Hematopoietic multipotent progenitor cell treated with erythropoietin and hydrocortisone succinate and interleukin-3 and kit ligand, for 6 days (in vitro differentiated cells): Measurements from ENCODE around the gene SAMM50.

Source experiments
- DNase-seq: peaks from one replicate; pipeline ENCODE4 v3.0.0-alpha.2; 2015

SAMM50 gene

GRCh38 chr22:44031158-44031952 lies 76.1 kb downstream of the SAMM50 start:
- peak; percentile 52 for DNase-seq

GRCh38 chr22:44032126-44032730 lies 77.0 kb downstream of the SAMM50 start:
- no peak for DNase-seq

- no peak for DNase-seq
Measured at GRCh38 chr22:44033287-44033686, 78.0 kb downstream of the SAMM50 start.

GRCh38 chr22:44033694-44034093 lies 78.5 kb downstream of the SAMM50 start:
- DNase-seq: no peak

- DNase-seq: no peak
Measured at GRCh38 chr22:44037519-44038375, 82.5 kb downstream of the SAMM50 start.

- DNase-seq: no peak
Measured at GRCh38 chr22:44039566-44040171, 84.4 kb downstream of the SAMM50 start.

- DNase-seq: no peak
Measured at GRCh38 chr22:44042249-44043218, 87.3 kb downstream of the SAMM50 start.

- no peak for DNase-seq
Measured at GRCh38 chr22:44045145-44045544, 89.9 kb downstream of the SAMM50 start.
